Subcutaneous preadipocyte (primary cell): ENCODE data around the gene CHTF18. TPM values are rescaled to one million over a fixed set of nuclear protein-coding genes. Genes with fewer than 3 reads are reported as not detected.

Experiments used
- small RNA-seq: library from RNA; depleted of rRNA; stranded (forward); fragments of <200 nt; gene quantifications from one replicate; pipeline ENCODE3, GENCODE V24; 2012
- total RNA-seq: library from RNA; depleted of rRNA; stranded (reverse); fragments of >200 nt; gene quantifications from 2 replicates; pipeline ENCODE4 v1.2.3, GENCODE V29; 2012

Gene CHTF18
- 16.9 and 20.1 TPM in 2 replicates for total RNA-seq

DNA sequence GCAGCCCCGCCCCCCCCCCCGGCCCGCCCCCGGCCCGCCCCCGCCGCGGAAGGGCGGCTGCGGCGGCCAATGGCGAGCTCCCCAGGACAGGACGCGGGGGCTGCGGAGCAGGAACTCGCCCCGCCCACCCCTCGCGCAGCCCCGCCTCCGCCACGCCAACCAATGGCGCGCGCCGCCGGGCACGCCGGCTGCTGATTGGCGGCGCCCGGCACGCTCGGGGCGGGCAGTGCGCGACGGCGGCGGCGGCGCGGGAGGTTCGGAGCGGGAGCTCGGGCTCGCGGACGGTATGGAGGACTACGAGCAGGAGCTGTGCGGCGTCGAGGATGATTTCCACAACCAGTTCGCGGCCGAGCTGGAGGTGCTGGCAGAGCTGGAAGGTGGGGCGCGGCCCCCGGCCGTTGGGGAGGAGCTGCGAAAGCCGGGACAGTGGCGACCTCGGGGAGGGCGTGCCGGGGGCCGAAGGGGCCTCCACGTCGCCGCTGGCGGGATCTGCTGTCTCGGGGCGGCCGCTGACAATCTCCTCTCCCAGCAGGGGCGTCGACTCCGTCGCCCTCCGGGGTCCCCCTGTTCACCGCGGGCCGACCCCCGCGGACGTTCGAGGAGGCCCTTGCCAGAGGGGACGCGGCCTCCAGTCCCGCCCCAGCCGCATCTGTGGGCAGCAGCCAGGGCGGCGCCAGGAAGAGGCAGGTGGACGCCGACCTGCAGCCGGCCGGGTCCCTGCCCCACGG is at the start of gene CHTF18:
Gene CHTF18, plus strand, starts transcription at position 222 of the 728 bp plus-strand sequence. Its CDS starts 65 bp downstream, at position 287.

DNA sequence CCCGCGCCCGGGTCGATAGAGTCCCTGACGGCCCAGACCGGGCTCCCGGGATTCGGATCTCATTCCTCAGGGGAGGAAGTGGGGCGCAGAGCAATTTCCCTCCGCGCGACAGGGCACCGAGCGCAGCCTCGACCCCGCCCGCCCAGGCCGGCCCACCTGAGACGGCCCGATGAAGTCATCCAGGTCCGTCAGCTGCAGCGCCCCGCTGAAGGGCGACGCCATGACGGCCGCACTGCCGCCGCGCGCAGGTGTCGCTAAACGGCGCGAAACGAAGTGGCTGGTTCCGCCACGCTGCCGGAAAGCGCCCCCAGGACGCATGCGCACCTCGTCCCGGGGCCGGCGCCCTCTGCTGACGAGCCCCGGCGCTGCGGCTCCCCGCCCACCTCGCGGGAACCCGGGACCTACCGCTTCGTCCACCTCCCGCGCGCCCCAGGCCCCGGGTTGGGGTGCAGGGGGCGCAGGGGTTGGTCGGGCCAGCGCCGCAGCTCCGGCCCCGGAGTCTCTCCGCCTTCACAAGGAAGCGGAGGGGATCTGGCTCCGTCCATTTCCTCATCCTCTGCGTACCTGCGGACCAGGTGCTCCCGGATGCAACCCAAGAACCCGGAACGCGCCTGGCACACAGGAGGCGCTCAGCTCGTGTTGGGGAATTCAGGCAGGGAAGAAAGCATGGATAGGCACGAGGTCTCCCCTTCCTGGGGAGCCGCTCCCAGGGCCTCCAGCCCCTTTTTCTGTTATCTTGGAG is 47.5 kb upstream of the CHTF18 start, which contains the start of gene CIAO3:
Gene CIAO3, minus strand, starts transcription at position 234 of the 742 bp plus-strand sequence. Its CDS starts 12 bp downstream, at position 222.

DNA sequence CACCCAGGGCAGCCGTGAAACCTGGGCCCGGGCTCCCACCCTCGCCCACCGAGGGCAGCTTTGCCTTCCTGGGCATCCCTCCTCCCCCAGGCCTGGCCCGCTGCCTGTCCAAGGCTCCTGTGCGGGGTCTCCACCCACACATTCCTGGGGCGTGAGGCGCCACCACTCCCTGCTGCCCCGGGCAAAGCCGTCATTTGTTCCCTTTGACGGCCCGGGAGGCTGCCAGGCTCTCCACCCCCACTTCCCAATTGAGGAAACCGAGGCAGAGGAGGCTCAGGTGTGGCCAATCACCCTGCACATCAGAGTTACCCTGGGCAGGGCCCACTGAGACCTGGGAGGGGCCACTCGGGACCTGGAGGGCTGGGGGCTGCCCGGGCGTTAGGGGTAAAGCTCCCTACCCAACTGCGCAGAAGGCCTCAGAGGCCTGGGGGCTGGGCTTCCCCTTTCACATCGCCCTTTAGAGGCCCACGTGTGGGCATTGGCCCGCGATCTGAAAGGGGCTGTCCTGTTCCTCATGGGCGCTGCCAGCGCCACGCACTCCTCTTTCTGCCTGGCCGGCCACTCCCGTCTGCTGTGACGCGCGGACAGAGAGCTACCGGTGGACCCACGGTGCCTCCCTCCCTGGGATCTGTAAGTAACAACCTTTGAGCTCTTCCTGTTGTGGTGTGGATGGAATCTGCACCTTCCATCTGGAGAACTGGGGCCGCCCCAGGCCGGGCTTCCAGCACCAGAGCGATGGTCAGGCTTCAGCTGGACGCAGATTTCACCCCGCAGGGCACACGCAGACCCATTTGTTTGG is 27.7 kb upstream of the CHTF18 start, which contains the start of gene MSLN:
Gene MSLN, plus strand, starts transcription at position 190 of the 799 bp plus-strand sequence. CDS start 1,947 bp downstream, outside the sequence.

DNA sequence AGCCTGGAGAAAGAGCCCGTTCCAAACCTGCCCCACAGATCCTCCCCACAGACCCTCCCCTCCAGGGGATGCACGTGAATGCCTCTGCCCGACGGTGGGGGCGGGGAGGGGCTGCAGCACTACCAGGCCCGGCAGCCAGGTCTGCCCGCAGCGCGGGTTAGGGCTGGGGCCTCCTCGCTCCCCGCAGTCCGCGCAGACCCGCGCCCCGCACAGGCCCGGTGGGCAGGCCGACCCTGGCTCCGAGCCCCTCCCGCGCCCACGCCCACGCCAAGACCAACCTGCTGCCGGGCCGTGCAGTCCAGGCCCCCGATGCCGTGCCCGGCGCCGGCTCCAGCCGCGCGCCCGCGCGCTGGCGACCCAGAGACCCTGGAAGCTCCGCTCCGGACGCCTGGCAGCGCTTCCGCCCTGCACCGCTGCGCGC is 432 bp upstream of the CHTF18 start, which contains the start of gene RPUSD1:
Gene RPUSD1, minus strand, starts transcription at position 404 of the 421 bp plus-strand sequence. CDS start 644 bp downstream, outside the sequence.

DNA sequence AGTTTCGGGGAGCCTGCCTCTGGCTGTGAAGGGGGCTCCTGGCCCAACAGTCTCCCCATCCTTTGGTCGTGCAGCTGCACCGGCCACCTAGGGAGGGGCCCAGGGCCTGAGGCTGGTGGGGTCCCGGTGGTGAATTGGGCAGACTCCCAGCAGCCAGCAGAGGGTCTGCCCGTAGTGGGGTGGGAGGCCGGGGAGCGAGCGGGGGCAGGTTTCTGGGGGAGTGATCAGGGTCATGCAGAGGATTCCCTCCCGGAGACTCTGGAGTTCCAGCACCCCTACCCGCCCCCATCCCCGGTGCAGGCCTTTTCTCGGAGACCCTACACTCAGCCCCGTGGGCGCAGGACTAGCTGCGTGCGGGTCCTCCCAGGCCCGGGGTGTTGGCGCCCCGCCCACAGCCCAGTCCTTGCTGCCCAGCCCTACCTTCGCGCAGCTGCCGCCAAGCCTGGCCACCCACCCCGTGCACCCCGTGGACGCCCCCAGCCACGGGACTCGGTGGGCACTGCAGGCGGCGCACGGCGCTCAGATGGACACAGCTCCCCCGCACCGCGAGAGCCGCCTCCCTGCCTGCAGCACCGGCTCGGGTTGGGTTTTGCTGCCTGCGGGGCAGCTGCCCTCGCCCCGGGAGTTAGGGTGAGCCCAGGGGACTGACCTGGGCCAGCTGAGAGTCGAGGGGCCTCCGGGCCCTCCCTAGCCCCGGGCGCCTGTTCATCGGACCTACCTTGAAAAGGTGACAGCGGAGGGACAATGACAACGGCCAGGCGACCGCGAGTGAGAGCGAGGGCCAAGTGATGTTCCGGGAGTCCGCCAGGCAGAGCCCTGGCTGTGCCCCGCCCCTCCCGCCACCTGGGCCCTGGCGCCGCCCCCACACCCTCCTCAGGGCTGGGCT is 11.8 kb downstream of the CHTF18 start, which contains the start of gene GNG13:
Gene GNG13, minus strand, starts transcription at position 787 of the 886 bp plus-strand sequence. CDS start 1,657 bp downstream, outside the sequence.

Small RNAs within 50 kb of the gene (small RNA-seq; reads per million reads assigned to genes)
- gene MIR662 = not detected

Other genes with a start within 250 kb of the CHTF18 start
- gene PRR35, start 228.2 kb upstream of the CHTF18 start, total RNA-seq = not detected in 2 replicates
- 0.37 and 0.59 TPM in 2 replicates for gene NHLRC4, start 221.6 kb upstream of the CHTF18 start, total RNA-seq
- gene PIGQ, start 218.7 kb upstream of the CHTF18 start, total RNA-seq = 23.5 and 25.6 TPM in 2 replicates
- gene RAB40C, start 198.6 kb upstream of the CHTF18 start, total RNA-seq = 11.4 and 13.3 TPM in 2 replicates
- gene WFIKKN1, start 157.6 kb upstream of the CHTF18 start, total RNA-seq = 0.20 and 0.37 TPM in 2 replicates
- gene METTL26, start 152.3 kb upstream of the CHTF18 start, total RNA-seq = 88.2 and 125 TPM in 2 replicates
- gene MCRIP2, start 146.8 kb upstream of the CHTF18 start, total RNA-seq = 23.7 and 25.7 TPM in 2 replicates
- 15.4 and 25.8 TPM in 2 replicates for gene WDR90, start 139.3 kb upstream of the CHTF18 start, total RNA-seq
- gene RHOT2, start 120.5 kb upstream of the CHTF18 start, total RNA-seq = 40.4 and 58.6 TPM in 2 replicates
- 0.39 and 1.8 TPM in 2 replicates for gene RHBDL1, start 112.9 kb upstream of the CHTF18 start, total RNA-seq
- 129 and 152 TPM in 2 replicates for gene STUB1, start 108.2 kb upstream of the CHTF18 start, total RNA-seq
- gene JMJD8, start 104.3 kb upstream of the CHTF18 start, total RNA-seq = 30.9 and 35.6 TPM in 2 replicates
- gene WDR24, start 98.2 kb upstream of the CHTF18 start, total RNA-seq = 9.6 and 10.0 TPM in 2 replicates
- 0.37 and 0.59 TPM in 2 replicates for gene FBXL16, start 82.8 kb upstream of the CHTF18 start, total RNA-seq
- 54.0 and 71.2 TPM in 2 replicates for gene METRN, start 73.5 kb upstream of the CHTF18 start, total RNA-seq
- 27.2 and 28.3 TPM in 2 replicates for gene ANTKMT, start 67.5 kb upstream of the CHTF18 start, total RNA-seq
- gene CCDC78, start 62.2 kb upstream of the CHTF18 start, total RNA-seq = 3.7 and 4.7 TPM in 2 replicates
- gene HAGHL, start 61.5 kb upstream of the CHTF18 start, total RNA-seq = 15.8 and 18.8 TPM in 2 replicates
- 34.8 and 36.0 TPM in 2 replicates for gene CIAO3, start 47.6 kb upstream of the CHTF18 start, total RNA-seq
- gene MSLN, start 27.9 kb upstream of the CHTF18 start, total RNA-seq = not detected in 2 replicates
- 27.2 and 29.1 TPM in 2 replicates for gene RPUSD1, start 239 bp upstream of the CHTF18 start, total RNA-seq
- not detected in 2 replicates for gene GNG13, start 12.1 kb downstream of the CHTF18 start, total RNA-seq
- gene LMF1, start 182.4 kb downstream of the CHTF18 start, total RNA-seq = 11.1 and 18.0 TPM in 2 replicates
- under 0.01 and 0.78 TPM in 2 replicates for gene SOX8, start 193.2 kb downstream of the CHTF18 start, total RNA-seq